Activated T-helper 17 cell treated with anti-CD3 and anti-CD28 coated beads, Interleukin-2, amount 50 U/mL, for 72 hours (primary cell): Measurements from ENCODE around the gene ERCC2. TPM values are rescaled to one million over a fixed set of nuclear protein-coding genes. Genes with fewer than 3 reads are reported as not detected.

Experiments used
- total RNA-seq, 2 donors: library from RNA; stranded (reverse); gene quantifications; one replicate each; pipeline ENCODE4 v1.2.3, GENCODE V29; 2022

The ERCC2 gene
- total RNA-seq, 2 donors from 2014 or later: 15.9 to 31.6 TPM

Other genes starting within 250 kb of the ERCC2 start
- gene NKPD1, start 209.6 kb downstream of the ERCC2 start, total RNA-seq: under 1 TPM; 0.06 to 0.40 TPM
- gene TRAPPC6A, start 192.3 kb downstream of the ERCC2 start, total RNA-seq: 10 to 100 TPM; 12.9 to 32.1 TPM
- gene BLOC1S3, start 191.8 kb downstream of the ERCC2 start, total RNA-seq: 10 to 100 TPM; 13.9 to 16.7 TPM
- gene EXOC3L2, start 125.2 kb downstream of the ERCC2 start, total RNA-seq: not detected
- gene MARK4, start 119.3 kb downstream of the ERCC2 start, total RNA-seq: 10 to 100 TPM; 21.8 to 26.6 TPM
- gene CKM, start 47.7 kb downstream of the ERCC2 start, total RNA-seq: not detected
- under 1 TPM in 1 of 2 donors, not detected in 1; 0.24 TPM for gene KLC3, start 29.8 kb downstream of the ERCC2 start, total RNA-seq
- gene PPP1R13L, start 34.5 kb upstream of the ERCC2 start, total RNA-seq: 10 to 100 TPM; 21.0 to 66.8 TPM
- 10 to 100 TPM; 11.2 to 23.6 TPM for gene POLR1G, start 36.1 kb upstream of the ERCC2 start, total RNA-seq
- 10 to 100 TPM; 27.6 to 33.2 TPM for gene ERCC1, start 53.3 kb upstream of the ERCC2 start, total RNA-seq
- 10 to 100 TPM; 20.7 to 39.2 TPM for gene FOSB, start 97.4 kb upstream of the ERCC2 start, total RNA-seq
- gene RTN2, start 126.5 kb upstream of the ERCC2 start, total RNA-seq: 1 to 10 TPM; 5.3 to 8.6 TPM
- 1 to 10 TPM; 4.3 to 5.2 TPM for gene PPM1N, start 127.9 kb upstream of the ERCC2 start, total RNA-seq
- gene VASP, start 136.9 kb upstream of the ERCC2 start, total RNA-seq: 100 to 1,000 TPM; 151 to 196 TPM
- gene OPA3, start 214.2 kb upstream of the ERCC2 start, total RNA-seq: 10 to 100 TPM; 18.7 to 20.6 TPM
- gene GPR4, start 231.6 kb upstream of the ERCC2 start, total RNA-seq: under 1 TPM in 1 of 2 donors, not detected in 1; 0.13 TPM